Measurements from ENCODE around the gene FN3K.

The FN3K gene

GRCh38 chr17:82697808-82698064 is 37.7 kb upstream of the FN3K start:
- DNase-seq (ENCODE audit: low read depth): no peak
- peak overlapping the region; percentile 57 for H3K4me3 ChIP-seq (ENCODE audit: low read depth, low read length)
- in situ Hi-C loops (cut with HindIII; ENCODE audit: low sequenced_read_pairs): no loop called here
- no peak for TF ChIP-seq CTCF (IDR thresholded peaks at IDR 0.05; ENCODE audit: low read depth, low read length, missing control alignments)

GRCh38 chr17:82698065-82698973 is 37.1 kb upstream of the FN3K start, which contains the start of gene RAB40B:
RAB40B (minus strand) TSS chr17:82698698; CDS start chr17:82698596, 102 bp downstream.
- no peak for TF ChIP-seq CTCF (IDR thresholded peaks at IDR 0.05; ENCODE audit: low read depth, low read length, missing control alignments)
- in situ Hi-C loops (cut with HindIII; ENCODE audit: low sequenced_read_pairs): no loop called here
- peak within 1 kb of the TSS; percentile 58 for H3K4me3 ChIP-seq (ENCODE audit: low read depth, low read length)
- DNase-seq (ENCODE audit: low read depth): peak; percentile 96

- peak overlapping the region; percentile 58 for H3K4me3 ChIP-seq (ENCODE audit: low read depth, low read length)
Observed at GRCh38 chr17:82698974-82699442, 36.4 kb upstream of the FN3K start.

GRCh38 chr17:82699551-82699950 is 35.9 kb upstream of the FN3K start:
- DNase-seq (ENCODE audit: low read depth): no peak
- H3K4me3 ChIP-seq (ENCODE audit: low read depth, low read length): peak overlapping the region; percentile 58
- in situ Hi-C loops (cut with HindIII; ENCODE audit: low sequenced_read_pairs): no loop called here
- no peak for TF ChIP-seq CTCF (IDR thresholded peaks at IDR 0.05; ENCODE audit: low read depth, low read length, missing control alignments)

More at GRCh38 chr17:82698974-82699442, 36.4 kb upstream of the FN3K start:
- in situ Hi-C loops (cut with HindIII; ENCODE audit: low sequenced_read_pairs): no loop called here
- DNase-seq (ENCODE audit: low read depth): no peak
- TF ChIP-seq CTCF (IDR thresholded peaks at IDR 0.05; ENCODE audit: low read depth, low read length, missing control alignments): no peak

- no peak for TF ChIP-seq CTCF (IDR thresholded peaks at IDR 0.05; ENCODE audit: low read depth, low read length, missing control alignments)
- in situ Hi-C loops (cut with HindIII; ENCODE audit: low sequenced_read_pairs): no loop called here
- no peak for DNase-seq (ENCODE audit: low read depth)
- H3K4me3 ChIP-seq (ENCODE audit: low read depth, low read length): no peak overlapping the region
Observed at GRCh38 chr17:82702231-82702927, 33.0 kb upstream of the FN3K start.

- no peak overlapping the region for H3K4me3 ChIP-seq (ENCODE audit: low read depth, low read length)
- DNase-seq (ENCODE audit: low read depth): no peak
- TF ChIP-seq CTCF (IDR thresholded peaks at IDR 0.05; ENCODE audit: low read depth, low read length, missing control alignments): no peak
- in situ Hi-C loops (cut with HindIII; ENCODE audit: low sequenced_read_pairs): no loop called here
Observed at GRCh38 chr17:82703036-82703745, 32.2 kb upstream of the FN3K start.
